ENCODE results near the gene KHNYN.
"Not testable (repeated sequence)": the region's sequence is repeated elsewhere in the genome, so short reads cannot be mapped to it uniquely, and the experiment has no call there.

Gene KHNYN

GRCh38 chr14:24473211-24473610, 43.5 kb downstream of the KHNYN start:
- DNase-seq (ENCODE audit: low read depth), result no peak

GRCh38 chr14:24475261-24475660, 45.5 kb downstream of the KHNYN start:
- DNase-seq (ENCODE audit: low read depth), result no peak

GRCh38 chr14:24479999-24480398, 50.2 kb downstream of the KHNYN start:
- DNase-seq (ENCODE audit: low read depth), result not testable (repeated sequence)

GRCh38 chr14:24481622-24482324, 52.0 kb downstream of the KHNYN start:
- peak; percentile 7 for DNase-seq (ENCODE audit: low read depth)

- not testable (repeated sequence) for DNase-seq (ENCODE audit: low read depth)
These were observed 53.0 kb downstream of the KHNYN start for GRCh38 chr14:24482699-24483303.

GRCh38 chr14:24483604-24484252, 54.0 kb downstream of the KHNYN start:
- DNase-seq (ENCODE audit: low read depth), result no peak

All from T follicular helper cell (primary cell).